Measurements from ENCODE around the gene AP3D1. TPM values are rescaled to one million over a fixed set of nuclear protein-coding genes. Genes with fewer than 3 reads are reported as not detected.

AP3D1 gene
- total and polyA plus RNA-seq, 2 donors from 2014 or later: 68.4 to 125 TPM

DNA sequence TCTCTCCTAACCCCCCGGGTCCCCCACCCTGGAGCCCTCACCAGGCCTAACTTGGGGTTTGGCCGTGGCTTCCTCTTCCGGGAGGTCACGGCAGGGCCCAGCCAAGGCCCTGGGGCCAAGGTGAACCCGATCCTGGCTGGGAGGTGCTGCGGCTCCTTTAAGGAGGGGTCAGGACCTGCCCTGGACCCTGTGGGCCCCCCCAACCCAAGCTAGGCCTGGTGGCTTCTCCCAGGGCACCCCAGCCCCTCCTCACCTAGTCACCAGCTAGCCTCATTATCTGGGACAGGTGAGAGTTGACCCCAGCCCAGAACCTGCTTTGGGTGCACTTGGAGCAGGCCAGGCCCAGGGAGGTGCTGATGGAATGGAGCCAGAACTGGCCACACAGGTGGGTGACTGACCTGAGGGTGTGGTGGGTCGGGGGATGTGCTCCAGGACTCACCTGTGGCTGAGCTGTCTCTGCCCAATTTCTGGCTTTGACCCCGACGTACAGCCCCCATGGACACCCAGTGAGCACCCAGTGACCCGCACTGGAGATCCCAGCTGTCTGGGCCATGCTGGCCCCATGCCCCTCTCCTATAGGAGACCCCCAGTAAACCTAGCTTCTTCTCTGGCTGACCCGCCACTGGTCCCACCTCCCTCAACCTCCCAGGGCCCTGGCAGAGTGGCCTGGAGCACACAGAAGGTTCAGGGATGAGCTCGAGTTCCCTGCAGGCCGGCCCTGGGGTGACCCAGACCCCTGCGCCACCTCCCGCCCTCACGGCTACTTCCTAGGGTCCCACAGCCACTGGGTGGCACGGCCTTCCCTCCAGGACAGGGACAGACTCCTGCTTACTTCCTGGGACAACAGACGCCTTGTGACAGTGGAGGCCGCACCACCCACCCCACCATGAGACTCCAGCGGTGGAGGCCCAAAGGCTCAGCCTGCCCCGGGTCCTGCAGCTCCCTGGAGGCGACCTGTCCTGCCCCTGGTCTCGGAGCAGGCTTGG lies 93.6 kb downstream of the AP3D1 start:
- peak overlapping the region; percentile 32 to 97 for H3K27ac ChIP-seq (ENCODE audit: low read depth in 2 of 2, low read length in 2 of 2)
- peaks cover 0 to 44% (median 20%) of the 10 kb centered on the region in 3 donors for H3K4me1 ChIP-seq (ENCODE audit: control insufficient read depth in 2 of 3, insufficient read depth in 2 of 3, low read depth in 1 of 3, low read length in 3 of 3)
- peak in 2 of 5 donors; percentile 62 to 81 for DNase-seq
- no peak for FAIRE-seq
- TF ChIP-seq, protein P1, sequence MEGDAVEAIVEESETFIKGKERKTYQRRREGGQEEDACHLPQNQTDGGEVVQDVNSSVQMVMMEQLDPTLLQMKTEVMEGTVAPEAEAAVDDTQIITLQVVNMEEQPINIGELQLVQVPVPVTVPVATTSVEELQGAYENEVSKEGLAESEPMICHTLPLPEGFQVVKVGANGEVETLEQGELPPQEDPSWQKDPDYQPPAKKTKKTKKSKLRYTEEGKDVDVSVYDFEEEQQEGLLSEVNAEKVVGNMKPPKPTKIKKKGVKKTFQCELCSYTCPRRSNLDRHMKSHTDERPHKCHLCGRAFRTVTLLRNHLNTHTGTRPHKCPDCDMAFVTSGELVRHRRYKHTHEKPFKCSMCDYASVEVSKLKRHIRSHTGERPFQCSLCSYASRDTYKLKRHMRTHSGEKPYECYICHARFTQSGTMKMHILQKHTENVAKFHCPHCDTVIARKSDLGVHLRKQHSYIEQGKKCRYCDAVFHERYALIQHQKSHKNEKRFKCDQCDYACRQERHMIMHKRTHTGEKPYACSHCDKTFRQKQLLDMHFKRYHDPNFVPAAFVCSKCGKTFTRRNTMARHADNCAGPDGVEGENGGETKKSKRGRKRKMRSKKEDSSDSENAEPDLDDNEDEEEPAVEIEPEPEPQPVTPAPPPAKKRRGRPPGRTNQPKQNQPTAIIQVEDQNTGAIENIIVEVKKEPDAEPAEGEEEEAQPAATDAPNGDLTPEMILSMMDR (IDR thresholded peaks at IDR 0.05; ENCODE audit: borderline replicate concordance, extremely low read depth, insufficient read depth): no peak
- intact Hi-C loops (cut with DNase I): no loop called here
- H3K9ac ChIP-seq (ENCODE audit: low read length in 3 of 3): peak overlapping the region in 1 of 3 donors; percentile 19
- no peaks in the 10 kb centered on the region for H3K36me3 ChIP-seq (ENCODE audit: control insufficient read depth in 2 of 3, insufficient read depth in 3 of 3, low read length in 3 of 3)
- no peak overlapping the region for H3K4me3 ChIP-seq (ENCODE audit: low read length in 3 of 3)
- H3K27me3 ChIP-seq (ENCODE audit: control insufficient read depth, insufficient read depth, low read length): no peaks in the 10 kb centered on the region
- H3K9me3 ChIP-seq (ENCODE audit: control insufficient read depth in 2 of 3, insufficient read depth in 1 of 3, low read length in 3 of 3): no peaks in the 10 kb centered on the region

DNA sequence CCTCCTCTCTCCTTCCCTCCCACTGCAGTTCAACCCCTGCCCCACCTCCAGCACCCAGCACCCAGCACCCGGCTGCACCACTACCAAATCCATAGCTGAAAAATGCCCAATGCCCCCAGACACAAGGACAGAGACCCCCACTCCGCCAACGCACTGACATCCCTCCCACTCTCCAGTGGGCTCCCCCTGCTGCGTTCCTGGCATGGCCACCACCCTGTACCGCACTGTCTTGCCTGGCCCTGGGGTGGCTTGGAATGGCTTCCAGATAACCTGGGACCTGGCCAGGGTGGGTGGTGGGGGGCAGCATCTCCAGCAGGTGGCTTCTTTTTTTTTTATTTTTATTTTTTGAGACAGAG lies 94.6 kb downstream of the AP3D1 start:
- intact Hi-C loops (cut with DNase I): no loop called here
- Histone ChIP-seq H3K4me1 (ENCODE audit: control insufficient read depth in 2 of 3, insufficient read depth in 2 of 3, low read depth in 1 of 3, low read length in 3 of 3) (peaks cover 0 to 42% (median 21%) of the 10 kb centered on the region in 3 donors), H3K9ac (ENCODE audit: low read length in 3 of 3) (no peak overlapping the region), H3K9me3 (ENCODE audit: control insufficient read depth in 2 of 3, insufficient read depth in 1 of 3, low read length in 3 of 3) (no peaks in the 10 kb centered on the region), H3K27ac (ENCODE audit: low read depth in 2 of 2, low read length in 2 of 2) (peak overlapping the region; percentile 71 to 81), H3K36me3 (ENCODE audit: control insufficient read depth in 2 of 3, insufficient read depth in 3 of 3, low read length in 3 of 3) (no peaks in the 10 kb centered on the region), H3K4me3 (ENCODE audit: low read length in 3 of 3) (no peak overlapping the region), H3K27me3 (ENCODE audit: control insufficient read depth, insufficient read depth, low read length) (no peaks in the 10 kb centered on the region)
- DNase-seq (peak in 2 of 5 donors; percentile 62 to 81), FAIRE-seq (no peak)
- TF ChIP-seq, protein P1 (IDR thresholded peaks at IDR 0.05; ENCODE audit: borderline replicate concordance, extremely low read depth, insufficient read depth): no peak

DNA sequence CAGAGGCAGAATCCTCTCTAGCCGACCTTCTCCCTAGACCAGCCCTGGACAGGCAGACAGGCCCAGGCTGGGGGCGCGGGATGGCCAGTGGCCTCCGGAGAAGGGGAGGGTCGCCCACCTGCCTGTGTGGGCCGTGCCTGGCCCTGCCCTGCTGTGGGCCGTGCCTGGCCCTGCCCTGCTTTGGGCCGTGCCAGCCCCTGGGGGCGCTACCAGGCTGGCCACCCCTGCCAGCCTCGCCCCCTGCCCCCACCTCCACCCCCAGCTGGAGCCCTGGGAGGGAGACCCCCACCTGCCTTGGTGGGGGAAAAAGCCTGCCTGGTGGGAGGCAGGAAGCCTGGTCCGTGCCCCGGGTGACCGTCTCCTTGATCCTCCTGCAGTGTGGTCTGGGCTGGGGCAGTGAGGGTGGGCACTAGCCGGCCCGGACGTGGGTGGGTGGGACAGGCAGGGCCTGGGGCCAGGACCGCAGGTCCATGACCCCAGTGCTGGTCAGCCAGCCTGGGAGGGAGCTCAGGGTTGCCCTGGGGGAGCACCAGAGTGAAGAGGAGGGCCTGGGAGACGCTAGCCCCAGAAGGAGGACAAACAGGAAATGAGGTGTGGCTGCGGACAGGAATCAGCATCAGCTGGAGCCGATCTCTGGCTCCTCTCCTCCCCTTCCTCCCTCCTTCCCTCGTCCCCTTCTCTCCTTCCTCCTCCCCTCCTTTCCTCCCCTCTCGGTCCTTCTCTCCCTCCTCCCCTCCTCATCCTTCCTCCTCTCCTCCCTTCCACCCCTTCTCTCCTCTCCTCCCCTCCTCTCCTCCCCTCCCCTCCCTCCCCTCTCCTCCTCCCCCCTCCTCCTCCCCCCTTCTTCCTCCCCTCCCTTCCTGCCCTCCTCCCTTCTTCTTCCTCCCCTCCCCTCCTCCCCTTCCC lies 95.2 kb downstream of the AP3D1 start:
- Histone ChIP-seq H3K9ac (ENCODE audit: low read length in 3 of 3) (peak overlapping the region in 2 of 3 donors; percentile 22 to 34), H3K9me3 (ENCODE audit: control insufficient read depth in 2 of 3, insufficient read depth in 1 of 3, low read length in 3 of 3) (no peaks in the 10 kb centered on the region), H3K36me3 (ENCODE audit: control insufficient read depth in 2 of 3, insufficient read depth in 3 of 3, low read length in 3 of 3) (no peaks in the 10 kb centered on the region), H3K4me3 (ENCODE audit: low read length in 3 of 3) (peak overlapping the region in 1 of 3 donors; percentile 26), H3K27ac (ENCODE audit: low read depth in 2 of 2, low read length in 2 of 2) (peak overlapping the region; percentile 90 to 91), H3K27me3 (ENCODE audit: control insufficient read depth, insufficient read depth, low read length) (no peaks in the 10 kb centered on the region), H3K4me1 (ENCODE audit: control insufficient read depth in 2 of 3, insufficient read depth in 2 of 3, low read depth in 1 of 3, low read length in 3 of 3) (peaks cover 0 to 46% (median 26%) of the 10 kb centered on the region in 3 donors)
- DNase-seq (peak; percentile 42 to 88 (median 71)), FAIRE-seq (no peak)
- TF ChIP-seq, protein P1 (IDR thresholded peaks at IDR 0.05; ENCODE audit: borderline replicate concordance, extremely low read depth, insufficient read depth): no peak
- intact Hi-C loops (cut with DNase I): no loop called here
